Cortex of kidney (tissue), 1 donor: ENCODE data around the gene CLCN5.
A peak's percentile ranks its signal among the peaks of the same experiment; 100 is the strongest.

Experiments used
- DNase-seq: peaks from one replicate; lab custom pipeline; 2025; lab: John Stamatoyannopoulos, UW

The CLCN5 gene

GRCh38 chrX:49922291-49923241 lies at the start of gene CLCN5:
Gene CLCN5, plus strand, starts transcription at chrX:49922596. Its CDS starts 2,703 bp downstream, at chrX:49925299.
- peak; percentile 36 for DNase-seq

- no peak for DNase-seq
These were observed 45.6 kb upstream of the CLCN5 start for GRCh38 chrX:49876750-49877149.

DNA sequence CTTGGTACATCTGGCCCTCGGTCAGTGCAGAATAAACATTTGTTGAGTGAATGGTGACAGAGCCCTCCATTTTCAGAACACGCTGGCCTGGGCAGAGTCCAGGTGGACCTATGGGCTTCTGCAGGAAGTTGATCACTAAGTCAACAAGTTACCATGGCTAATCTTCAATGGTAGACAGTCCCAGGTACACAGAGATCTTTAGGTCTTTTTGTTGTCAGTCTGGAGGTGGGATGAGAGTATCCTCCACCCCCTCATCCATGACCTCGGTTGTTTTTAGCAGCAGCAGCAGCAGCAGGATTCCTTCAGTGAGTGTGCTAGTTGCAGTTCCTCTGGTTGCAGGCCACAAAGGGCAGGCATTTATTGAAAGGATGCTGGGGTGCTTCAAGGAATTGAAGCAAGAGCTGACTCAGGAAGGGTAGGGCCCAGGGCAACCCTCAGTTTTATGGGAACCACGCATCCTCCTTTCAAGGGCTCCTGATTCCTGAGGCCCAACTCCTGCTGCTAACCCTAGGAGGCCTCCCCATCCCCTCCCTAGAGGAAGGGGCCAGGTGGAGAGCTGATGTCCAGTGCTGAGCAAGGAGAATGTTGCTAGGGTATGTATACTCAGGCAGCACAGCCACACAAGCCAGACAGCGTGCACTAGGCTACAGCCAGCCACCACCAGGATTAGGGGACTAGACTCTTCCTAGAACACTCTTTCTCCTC lies 44.8 kb upstream of the CLCN5 start:
- DNase-seq = no peak

DNA sequence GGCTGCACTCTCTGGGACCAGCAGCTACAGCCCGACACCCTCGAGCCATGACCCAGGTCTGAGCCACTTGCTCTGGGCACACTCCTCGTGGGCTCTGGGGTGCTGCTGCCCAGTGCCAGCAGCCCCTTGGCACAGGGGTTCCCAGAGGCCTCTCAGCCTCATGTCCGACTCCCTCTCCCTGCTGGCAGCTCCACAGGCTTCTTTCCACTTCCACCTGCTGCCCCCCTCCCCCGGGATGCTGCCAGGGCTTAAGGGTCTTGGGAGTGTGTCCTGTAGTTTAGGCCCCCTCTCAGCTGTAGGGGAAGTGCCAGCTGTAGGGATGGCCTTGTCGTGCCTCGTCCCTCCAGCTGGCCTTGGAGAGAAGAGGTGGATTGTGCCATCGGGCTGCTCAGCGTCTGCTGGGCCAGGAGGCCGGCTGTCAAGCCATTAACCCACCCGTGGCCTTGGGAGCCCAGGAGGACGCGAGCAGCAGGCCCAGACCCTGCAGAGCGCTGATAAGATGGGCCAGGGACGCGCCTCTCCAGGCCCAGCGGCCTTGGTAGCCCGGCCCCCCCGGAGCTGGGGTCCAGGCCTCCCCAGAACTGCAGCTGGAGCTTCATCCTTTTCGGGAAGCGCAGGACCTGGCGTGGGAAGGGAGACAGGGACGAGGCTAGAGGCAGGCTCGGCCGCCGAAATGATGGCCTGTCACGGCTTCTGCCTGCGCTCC lies 44.1 kb upstream of the CLCN5 start:
- no peak for DNase-seq

- DNase-seq = peak; percentile 8
These were observed 43.4 kb upstream of the CLCN5 start, which contains the start of gene USP27X for GRCh38 chrX:49878834-49879655. Gene USP27X, plus strand, starts transcription at chrX:49879484. Its CDS starts 824 bp downstream, at chrX:49880308.

DNA sequence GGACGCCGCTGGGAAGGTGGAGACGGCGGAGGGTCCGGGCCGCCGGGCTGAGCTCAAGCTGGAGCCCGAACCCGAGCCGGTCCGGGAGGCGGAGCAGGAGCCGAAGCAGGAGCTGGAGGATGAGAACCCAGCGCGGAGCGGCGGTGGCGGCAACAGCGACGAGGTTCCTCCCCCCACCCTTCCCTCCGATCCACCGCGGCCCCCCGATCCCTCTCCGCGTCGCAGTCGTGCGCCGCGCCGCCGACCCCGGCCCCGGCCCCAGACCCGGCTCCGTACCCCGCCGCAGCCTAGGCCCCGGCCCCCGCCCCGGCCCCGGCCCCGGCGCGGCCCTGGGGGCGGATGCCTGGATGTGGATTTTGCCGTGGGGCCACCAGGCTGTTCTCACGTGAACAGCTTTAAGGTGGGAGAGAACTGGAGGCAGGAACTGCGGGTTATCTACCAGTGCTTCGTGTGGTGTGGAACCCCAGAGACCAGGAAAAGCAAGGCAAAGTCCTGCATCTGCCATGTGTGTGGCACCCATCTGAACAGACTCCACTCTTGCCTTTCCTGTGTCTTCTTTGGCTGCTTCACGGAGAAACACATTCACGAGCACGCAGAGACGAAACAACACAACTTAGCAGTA lies 42.6 kb upstream of the CLCN5 start:
- no peak for DNase-seq

DNA sequence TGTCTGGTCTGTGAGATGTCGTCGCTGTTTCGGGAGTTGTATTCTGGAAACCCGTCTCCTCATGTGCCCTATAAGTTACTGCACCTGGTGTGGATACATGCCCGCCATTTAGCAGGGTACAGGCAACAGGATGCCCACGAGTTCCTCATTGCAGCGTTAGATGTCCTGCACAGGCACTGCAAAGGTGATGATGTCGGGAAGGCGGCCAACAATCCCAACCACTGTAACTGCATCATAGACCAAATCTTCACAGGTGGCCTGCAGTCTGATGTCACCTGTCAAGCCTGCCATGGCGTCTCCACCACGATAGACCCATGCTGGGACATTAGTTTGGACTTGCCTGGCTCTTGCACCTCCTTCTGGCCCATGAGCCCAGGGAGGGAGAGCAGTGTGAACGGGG lies 41.7 kb upstream of the CLCN5 start:
- DNase-seq = no peak

- no peak for DNase-seq
These were observed 38.0 kb upstream of the CLCN5 start for GRCh38 chrX:49884290-49884862.

DNA sequence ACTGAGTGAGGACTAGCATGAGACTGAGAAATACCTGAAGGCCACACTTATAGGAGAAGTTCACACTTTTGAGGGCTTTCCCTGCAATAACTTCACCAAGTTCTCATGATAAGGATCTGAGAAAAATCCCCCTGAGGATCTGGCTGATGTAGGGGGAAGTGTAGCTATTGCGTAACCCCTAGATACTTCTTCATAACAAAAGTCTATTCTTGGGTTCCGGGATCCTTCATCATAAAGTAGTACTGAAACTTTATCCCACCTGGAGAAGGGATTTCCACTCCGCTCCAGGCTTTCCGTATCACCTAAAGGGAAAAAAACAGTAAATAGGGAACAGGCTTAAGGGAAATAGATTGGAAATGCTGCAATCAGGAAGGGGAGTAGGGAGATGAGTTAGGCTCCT lies 29.9 kb upstream of the CLCN5 start:
- DNase-seq = no peak

- no peak for DNase-seq
These were observed 25.4 kb upstream of the CLCN5 start for GRCh38 chrX:49896951-49897350.

DNA sequence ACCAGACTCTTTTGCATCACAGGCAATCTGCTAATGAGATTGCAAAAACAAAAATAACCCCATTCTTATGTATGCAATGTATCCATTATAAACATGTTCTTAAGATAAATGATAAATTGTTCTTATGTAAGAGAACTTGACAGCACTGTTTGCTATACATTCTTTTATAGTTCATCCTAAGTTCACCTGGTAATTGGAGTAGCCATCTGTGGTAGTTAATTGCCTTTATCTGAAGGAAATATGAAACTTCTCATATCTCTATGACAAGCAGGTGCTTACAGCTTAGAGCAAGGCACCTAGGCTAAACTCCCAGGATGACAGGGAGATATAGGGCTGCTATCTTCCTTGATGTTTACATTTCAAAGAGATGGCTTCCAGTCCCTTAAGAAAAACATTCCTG lies 21.3 kb upstream of the CLCN5 start:
- no peak for DNase-seq

GRCh38 chrX:49910344-49910743 lies 12.1 kb upstream of the CLCN5 start:
- no peak for DNase-seq

- DNase-seq = no peak
These were observed 10.3 kb upstream of the CLCN5 start for GRCh38 chrX:49912086-49912485.

GRCh38 chrX:49912861-49913260 lies 9.5 kb upstream of the CLCN5 start:
- no peak for DNase-seq

GRCh38 chrX:49915361-49916222 lies 6.8 kb upstream of the CLCN5 start:
- no peak for DNase-seq

DNA sequence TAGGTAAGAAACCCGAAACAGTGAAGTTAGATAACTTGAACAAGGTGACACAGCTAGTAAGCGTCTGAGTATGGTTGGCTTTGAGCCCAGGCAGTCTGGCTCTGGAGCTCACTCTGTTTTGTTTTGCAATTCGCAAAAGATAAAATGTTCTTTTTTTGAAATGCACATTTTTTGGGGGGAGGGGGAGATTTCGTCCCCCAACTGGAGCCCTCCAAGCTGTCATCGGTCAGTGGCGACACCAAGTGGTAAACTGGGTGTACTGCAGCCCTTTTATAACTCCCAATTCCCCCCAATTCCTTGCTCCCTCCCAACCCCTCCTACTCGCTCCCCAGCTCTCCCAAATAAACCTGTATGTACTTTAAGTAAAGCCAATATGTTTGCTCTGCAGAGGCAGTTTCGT lies 2.8 kb upstream of the CLCN5 start:
- no peak for DNase-seq

- no peak for DNase-seq
These were observed 1.3 kb upstream of the CLCN5 start for GRCh38 chrX:49921109-49921508.

DNA sequence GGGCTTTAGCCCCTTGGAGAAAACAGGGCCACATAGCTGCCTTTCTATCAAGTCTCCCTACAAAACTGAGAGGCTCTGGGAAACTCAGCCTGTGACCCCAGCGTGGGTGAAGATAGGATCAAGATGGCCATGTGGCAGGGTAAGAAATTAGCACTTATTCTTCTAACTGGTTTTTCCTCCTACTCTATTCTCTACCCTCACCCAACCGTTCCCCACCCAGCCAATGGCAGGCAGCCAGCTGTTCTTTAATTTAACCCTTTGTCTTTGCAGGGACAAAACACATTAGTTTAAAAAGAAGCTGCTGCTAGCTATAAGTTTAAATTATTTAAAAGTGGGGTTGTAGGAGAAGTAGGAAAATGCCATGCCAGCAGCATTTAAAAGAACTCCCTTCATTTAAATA lies 2.8 kb downstream of the CLCN5 start:
- no peak for DNase-seq

- no peak for DNase-seq
These were observed 7.6 kb downstream of the CLCN5 start for GRCh38 chrX:49930039-49930438.

DNA sequence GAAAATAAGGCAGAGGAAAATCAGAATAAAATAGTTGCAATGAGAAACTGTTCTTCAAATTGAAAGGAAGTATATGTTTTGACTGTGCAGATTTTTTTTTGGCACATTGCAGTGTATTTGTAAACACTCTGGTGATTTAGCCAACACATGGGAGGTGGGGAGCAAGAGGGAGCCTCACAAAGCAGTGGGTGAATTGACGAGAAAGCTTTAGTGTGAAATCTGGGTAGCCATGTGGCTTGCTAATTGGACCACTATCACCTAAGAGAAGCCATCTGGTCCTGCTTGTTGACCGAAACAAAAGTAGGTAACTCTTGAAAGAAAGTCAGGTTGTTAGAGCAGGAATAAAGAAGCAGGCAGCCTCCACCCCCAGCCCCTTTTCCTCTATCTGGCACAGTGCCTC lies 10.4 kb downstream of the CLCN5 start:
- no peak for DNase-seq
